ENCODE results near the gene MRPS34.
"Not testable (repeated sequence)": the region's sequence is repeated elsewhere in the genome, so short reads cannot be mapped to it uniquely, and the experiment has no call there.

Gene MRPS34

DNA sequence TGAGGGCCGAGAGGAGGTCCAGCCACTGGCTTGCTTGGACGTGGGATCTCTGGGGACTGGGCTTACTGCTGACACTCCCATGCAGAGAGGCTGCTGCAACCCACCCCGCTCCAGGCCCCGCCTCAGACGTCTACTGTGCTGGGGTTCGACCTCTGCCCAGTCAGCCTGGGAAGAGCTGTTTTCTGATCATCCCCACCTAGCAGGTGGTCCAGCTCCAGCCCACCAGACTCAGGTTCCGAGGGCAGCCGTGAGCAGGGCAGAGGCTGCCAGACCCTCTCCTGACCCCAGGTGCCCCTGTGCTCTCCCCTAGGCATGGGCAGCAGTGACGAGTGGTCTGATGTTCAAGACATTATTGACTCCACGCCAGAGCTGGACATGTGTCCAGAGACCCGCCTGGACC is 25.0 kb downstream of the MRPS34 start:
- DNase-seq = no peak

DNA sequence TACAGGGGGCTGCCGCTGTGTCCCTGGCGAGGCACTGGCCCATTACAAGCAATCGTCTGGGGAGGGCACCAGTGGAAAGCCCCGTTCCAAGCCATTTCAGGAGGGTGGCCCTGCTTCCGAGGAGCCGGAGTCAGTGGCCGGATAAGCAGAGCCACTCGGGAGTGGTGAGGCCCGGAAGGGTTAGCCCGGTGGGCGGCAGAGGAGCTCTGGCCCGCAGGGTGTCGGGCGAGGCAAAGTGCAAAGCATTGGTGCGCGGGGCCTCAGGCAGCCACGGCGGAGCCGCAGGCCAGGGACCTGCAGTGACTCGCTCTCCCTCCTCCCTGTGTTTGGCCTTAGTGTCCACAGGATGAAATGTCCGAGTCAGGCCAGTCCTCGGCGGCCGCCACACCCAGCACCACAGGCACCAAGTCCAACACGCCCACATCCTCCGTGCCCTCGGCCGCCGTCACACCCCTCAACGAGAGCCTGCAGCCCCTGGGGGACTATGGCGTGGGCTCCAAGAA is 26.2 kb downstream of the MRPS34 start:
- no peak for DNase-seq

DNA sequence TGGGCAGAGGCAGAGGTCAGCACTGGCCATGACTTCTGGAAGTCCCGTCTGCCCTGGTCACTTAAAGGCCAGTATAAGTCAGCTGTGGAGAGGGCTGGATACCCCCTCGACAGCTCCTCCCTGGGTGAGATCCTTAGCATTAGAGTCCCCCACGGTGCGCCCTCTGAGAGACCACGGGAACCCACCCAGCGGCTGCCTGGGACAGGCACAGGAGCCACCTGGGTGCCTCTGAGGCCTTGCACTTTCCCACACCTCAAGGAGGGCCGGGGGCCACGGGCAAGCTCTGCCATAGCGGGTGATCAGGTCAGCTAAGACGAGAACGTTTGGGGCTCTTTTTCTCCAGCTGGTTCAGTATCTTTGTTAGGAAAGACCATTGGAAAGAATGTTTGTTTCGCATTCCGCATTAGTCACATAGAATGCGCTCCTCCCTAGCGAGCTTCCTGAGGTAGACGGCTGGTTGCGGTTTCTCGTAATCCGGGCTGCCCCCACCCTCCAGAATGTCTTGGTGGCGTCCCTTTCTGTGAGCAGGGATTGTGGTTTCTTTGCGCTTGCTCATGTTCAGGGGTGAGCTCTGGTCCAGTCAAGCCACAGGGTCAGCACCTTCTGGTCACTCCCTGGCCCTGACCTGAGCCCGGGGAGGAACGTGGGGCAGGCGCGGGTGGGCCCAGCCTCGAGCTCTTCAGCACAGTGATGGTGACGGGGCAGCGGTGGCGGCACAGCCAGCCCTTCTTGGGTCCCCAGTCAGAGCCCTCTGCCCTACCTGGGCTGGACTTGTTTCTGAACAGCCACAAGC is 26.8 kb downstream of the MRPS34 start:
- DNase-seq = no peak

DNA sequence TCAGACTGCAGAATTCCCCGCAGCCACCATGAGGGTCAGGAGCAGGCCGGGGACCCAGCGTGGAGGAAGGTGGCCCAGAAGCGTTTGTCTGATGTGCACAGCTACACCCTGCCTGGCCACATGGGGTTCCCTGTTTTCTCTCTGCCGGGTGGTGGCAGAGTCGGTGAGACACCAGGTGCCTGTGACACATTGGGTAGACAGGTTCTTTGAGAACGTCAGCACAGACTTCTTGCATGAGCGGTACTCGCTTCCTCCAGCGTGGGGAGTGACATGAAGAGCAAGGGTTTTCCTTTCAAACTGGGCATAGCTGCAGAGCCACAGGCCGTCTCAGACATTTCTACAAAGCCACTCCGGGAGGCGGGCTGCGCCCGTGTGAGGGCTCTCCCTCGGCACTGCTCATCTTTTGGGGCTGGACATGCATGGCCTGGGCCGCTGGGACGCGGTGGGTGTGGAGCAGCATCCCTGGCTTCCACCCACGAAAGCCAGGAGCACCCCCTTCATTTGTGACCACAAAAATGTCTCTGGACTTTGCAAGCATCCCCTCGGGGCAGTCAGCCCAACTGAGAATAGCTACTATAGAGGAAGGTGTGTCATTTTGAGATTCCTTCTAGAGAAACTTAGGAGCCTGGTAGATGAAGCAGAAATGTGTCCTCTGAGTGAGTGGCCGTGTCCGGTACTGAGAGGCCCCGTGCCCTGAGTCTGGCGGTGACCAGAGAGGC is 27.6 kb downstream of the MRPS34 start:
- no peak for DNase-seq

DNA sequence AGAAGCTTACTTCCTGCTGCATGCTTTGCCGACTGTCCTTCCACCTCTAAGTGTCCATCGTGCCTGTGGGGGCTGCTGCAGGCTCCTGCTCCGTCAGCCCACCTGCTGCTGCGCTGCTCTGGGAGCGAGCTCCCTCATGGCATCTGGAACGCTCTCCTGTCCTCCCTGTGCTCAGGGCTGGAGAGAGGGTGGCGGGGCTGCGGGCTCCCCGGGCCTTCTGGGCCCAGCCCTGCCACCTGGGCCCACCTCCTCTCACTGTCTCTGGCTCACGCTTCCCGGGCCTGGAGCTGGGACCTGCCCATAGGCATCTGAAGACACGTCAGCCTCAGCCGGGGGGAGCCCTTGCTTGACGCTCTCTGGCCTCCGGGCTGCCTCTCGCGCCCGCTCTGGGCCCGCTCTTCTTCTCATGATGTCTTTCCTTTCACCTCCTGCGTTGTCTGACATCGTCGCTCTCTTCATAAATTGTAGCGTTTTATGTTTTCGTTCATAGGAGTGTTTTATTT is 28.5 kb downstream of the MRPS34 start:
- DNase-seq = no peak

DNA sequence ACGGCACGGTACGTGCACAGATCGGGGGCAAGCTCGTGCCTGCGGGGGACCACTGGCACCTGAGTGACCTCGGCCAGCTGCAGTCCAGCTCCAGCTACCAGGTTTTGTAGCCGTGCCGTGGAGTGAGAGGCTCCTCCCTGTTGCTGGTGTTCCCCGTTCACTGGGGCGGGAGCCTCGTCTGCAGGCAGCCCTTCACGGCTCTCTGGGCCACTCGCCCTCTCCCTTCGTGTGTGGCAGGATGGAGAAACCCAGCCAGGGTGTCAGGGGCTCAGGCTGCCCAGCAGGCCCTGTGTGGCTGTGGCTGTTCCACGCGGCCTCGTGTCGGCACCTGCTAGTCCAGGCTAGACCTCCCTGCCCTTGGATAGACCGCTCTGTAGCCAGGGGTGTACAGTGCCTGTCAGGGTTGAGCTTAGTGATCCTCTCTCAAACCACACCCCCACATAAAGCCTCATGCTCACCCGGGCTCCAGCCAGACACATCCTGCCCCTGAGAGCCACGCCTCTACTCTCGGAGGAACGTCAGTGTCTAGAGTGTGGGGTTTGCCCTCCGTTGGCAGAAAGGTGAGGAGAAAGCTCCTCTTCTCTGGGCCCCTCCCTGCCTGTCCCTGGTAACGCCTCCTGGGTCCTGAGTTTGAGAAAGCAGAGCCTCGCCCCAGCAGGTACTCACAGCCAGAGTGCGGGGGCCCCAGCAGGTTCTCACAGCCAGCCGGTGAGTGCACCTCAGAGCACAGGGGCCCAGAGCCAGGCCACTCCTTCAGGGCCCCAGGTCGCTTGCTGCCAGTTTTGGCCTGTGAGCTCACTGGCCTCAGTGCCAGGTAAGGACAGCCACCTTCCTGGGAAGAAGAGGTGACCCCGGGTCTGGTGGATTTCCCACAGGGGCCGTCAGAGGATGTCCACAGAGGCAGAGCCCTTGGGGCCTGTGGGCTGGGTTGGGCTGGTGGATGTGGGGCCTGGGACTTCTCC is 29.3 kb downstream of the MRPS34 start:
- no peak for DNase-seq

DNA sequence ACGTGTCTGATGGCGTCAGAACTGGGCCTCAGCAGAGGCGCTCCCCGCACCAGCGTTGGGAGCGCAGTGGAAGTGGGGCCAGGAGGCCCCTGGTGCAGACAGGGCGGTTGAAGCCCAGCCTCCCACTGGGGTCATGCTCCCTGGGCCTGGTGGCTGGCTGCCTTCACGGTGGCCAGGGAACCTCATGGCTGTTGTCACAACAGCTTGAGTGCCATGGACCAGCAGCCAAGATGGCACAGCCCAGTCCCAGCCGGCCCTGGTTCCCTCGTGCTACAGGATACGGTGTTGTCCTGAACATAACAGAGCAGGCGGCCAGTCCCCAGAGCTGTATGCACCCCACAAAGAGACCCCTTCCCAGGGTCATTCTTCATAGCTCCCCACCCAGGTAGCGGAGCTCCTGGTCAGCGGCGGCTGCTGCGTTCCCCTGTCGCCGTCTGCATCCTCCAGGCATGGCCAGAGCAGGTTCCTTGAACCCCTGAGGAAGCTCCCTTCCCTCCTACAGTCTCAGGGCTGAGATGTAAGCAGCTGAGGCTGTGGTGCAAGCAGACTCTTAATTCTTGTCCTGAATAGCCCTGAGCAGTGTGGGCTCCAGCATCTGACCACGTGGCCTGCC is 31.3 kb downstream of the MRPS34 start:
- DNase-seq = no peak

DNA sequence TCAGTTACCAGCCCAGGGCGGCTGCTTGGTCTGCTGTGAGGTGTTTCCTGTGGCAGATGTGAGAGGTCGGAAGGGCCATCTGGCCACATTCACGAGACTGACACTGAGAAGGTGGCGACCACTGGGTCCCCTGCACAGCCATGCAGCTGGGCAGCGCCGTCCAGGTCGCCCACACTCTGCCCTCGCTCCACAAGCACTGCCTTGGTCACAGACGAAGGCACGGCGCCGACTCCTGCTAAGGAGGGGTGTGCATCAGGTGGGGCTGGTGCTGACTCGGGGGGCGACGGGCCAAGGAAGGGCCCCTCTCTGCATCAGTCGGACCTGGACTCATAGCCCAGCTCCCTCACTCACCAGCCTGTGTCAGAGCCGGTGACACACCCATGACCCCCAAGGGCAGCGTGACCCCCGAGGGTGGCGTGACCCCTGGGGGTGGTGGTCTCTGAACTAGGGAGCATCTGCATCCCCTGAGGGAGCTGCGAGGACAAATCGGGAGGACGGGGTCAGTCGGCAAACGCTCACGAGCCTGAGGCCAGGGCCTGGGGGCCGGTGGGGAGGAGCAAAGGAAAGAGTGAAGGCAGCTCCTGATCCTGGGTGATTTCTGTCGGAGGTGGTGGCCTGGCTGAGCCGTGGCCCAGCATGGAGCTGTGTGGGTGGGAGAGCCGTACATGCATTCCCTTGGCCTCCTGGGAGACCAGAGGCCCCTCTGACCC is 32.0 kb downstream of the MRPS34 start:
- DNase-seq = no peak

DNA sequence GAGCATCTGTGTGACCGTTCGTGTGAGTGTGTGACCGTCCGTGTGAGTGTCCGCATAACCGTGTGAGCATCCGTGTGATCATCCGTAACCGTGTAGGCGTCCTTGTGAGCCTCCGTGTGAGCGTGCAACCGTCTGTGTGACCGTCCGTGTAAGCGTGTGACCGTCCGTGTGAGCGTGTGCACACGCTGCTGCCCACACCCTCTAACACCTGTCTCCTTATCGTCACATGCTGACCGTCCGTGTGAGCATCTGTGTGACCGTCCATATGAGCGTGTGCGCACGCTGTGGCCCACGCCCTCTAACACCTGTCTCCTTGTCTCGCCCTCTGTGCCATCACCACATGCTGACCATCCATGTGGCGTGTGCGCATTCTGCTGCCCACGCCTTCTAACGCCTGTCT is 32.7 kb downstream of the MRPS34 start:
- no peak for DNase-seq

DNA sequence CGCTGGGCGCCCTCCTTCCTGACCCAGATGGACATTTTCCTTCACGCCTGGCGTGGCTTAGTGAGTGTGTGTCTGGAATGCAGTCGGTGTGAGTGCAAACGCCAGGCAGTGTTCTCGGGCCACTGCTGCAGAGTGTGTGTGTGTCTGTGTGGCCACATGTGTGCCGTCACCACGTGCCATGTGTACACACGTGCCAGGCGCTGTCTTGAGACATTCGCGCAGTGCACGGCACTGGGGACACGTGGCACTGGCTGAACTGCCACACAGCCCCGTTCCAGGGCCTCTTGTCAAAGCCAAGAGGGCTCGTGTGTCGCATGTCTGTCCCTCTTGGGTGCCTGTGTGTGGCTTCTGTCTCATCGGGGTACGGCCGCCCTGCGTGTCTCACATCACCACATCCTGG is 38.1 kb downstream of the MRPS34 start:
- DNase-seq = no peak

DNA sequence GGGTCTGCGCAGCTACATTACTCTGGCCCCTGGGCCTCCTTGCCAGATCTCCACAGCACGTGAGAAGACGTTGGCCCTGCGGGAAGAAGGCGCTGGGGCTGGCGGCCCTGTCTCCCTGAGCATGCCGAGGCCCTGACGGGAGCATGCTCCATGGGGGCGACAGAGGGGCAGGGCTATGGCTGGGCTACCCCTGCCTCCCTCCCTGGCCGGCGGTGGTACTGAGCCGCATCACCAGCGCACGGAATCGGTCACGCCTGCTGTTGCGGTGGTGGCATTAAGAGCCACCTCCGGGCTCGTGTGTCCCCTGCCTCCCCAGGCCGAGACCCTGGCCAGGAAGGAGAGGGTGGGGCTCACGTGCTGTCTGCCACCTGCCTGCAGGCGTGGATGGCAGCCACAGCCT is 38.8 kb downstream of the MRPS34 start:
- DNase-seq = no peak

DNA sequence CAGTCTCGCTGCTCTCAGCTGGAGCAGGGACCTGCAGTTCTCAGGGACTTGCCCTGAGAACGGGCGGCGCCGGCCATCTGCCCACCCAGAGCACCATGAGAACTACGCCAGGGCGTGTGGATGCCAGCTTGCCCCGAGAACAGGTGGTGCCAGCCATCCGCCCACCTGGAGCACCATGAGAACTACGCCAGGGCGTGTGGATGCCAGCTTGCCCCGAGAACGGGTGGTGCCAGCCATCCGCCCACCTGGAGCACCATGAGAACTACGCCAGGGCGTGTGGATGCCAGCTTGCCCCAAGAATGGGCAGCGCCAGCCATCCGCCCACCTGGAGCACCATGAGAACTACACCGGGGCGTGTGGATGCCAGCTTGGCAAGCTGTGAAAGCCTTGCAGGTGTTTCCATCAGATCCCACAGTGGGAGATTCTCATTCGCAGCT is 40.4 kb downstream of the MRPS34 start:
- not testable (repeated sequence) for DNase-seq

DNA sequence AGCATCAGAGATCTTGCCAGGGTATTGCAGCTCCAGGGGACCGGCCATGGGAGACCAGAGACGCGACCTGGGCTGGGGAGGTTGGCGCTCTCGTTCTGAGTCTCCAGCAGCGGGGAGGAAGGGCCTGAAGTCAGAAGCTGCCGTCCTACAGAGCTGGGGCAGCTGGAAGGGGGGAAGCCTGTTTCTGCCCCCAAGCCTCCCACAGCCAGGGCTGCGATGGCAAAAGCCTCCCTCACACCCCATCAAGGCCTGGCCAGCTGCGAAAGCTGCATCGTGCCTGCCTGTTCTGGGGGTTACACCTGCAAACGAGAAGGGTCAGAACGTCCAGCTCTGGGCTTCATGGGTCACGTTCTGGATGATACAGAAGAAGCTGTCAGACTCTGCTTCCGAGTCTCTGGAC is 40.9 kb downstream of the MRPS34 start:
- DNase-seq = no peak

DNA sequence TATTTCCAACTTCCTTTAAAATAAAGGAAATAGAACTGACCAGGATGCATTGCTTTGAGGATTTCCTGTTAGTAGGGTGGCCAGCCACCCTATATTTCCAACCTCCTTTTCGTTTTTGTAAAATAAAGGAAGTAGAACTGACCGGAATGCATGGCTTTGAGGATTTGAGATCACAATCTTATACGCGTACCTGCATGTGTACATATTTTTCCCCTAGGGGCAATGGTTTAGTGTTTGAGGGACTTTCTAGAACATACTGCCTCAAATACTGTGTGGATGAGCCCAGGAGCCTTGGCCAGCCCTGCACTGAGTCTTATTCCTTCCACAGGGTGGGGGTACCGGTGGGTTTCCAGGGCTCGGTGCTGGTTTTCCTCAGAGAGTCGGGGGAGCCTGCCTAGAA is 41.3 kb downstream of the MRPS34 start:
- no peak for DNase-seq

DNA sequence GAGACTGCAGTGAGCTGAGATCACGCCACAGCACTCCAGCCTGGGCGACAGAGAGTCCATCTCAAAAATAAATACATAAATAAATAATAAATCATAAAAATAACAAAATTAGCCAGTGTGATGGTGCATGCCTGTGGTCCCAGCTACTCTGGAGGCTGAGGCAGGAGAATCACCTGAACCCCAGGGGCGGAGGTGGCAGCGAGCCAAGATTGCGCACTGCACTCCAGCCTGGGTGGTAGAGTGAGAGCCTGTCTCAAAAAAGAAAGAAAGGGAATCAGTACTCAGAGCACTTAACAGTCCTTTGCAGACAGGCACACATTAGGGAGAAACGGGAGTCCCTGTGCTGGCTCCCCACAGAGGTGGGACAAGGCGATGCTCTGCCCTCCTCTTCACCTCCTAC is 41.9 kb downstream of the MRPS34 start:
- no peak for DNase-seq

DNA sequence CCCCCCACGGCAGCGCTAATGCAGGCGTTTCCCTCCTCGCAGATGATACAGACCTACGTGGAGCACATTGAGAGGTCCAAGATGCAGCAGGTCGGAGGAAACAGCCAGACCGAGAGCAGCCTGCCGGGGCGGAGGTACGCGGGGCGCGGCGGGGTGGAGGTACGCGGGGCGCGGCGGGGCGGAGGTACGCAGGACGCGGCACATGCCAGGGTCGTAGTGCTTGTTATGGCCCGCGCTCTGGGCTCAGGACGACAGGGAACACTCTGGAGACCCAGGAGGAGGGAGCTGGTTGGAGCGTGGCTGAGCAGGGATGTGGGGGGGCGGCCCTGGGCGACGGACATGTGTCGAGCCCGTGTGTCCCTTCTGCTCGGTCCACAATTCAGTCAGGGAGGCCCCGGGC is 43.5 kb downstream of the MRPS34 start:
- no peak for DNase-seq

DNA sequence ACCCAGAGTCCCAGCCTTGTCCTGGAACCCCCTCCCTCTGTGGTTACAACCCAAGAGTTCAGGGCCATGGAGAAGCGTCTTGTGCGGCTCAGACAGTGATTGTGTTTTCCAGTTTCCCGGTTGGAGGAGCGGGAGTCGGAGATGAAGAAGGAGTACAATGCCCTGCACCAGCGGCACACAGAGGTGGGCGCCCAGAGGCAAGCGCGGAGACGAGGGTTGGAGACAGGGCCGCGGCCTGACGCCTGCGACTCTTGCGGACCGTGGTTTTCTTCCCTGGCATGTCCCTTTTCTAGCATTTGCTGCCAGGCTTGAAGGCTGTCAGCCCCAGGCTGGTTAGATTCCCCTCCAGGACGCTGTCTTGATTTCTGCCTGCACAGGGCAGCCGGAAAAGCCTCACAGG is 43.9 kb downstream of the MRPS34 start:
- DNase-seq = no peak

DNA sequence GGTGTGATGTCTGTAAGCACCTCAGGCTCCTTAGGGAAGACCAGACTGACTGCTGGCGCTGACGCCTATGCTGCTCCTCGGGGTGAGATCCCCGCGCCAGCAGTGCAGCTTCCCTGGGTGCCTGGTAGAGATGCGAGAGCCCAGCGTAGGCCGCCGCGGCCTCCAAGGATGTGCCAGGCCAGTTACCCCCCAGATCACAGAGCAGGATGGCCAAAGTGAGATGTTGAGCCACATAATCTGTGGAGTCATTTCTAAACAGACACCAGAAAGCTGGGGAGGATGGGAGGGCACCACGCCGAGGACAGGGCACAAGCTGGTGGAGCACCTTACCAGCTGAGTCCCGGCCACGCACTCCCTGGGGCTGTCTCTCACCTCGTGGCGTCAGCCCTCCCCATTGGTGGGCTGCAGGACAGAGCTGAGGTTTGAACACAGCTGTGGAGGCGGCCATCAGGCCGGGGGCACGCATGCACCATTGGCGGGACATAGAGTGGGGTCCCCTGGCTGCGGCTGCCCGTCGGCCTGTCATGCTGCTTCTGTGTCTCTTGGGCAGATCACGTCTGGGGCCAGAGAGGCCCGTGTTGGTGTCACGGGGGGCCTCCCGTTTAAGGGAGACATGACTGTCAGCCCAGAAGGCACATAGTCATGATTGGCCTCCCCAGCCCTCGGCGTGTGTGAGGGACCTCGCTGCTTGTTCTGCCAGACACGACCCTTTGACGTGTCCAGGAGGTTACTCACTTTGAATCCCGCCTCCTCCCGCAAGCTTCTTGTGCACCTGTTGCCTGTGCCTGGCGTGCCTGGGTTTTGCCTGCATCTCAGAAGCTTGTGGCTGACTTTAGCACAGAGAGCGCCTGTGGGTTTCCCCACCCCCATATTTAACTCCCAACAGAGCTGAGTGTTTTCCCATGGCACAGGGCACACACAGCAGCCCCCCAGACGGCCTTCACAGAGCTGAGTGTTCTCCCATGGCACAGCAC is 45.0 kb downstream of the MRPS34 start:
- DNase-seq = no peak

DNA sequence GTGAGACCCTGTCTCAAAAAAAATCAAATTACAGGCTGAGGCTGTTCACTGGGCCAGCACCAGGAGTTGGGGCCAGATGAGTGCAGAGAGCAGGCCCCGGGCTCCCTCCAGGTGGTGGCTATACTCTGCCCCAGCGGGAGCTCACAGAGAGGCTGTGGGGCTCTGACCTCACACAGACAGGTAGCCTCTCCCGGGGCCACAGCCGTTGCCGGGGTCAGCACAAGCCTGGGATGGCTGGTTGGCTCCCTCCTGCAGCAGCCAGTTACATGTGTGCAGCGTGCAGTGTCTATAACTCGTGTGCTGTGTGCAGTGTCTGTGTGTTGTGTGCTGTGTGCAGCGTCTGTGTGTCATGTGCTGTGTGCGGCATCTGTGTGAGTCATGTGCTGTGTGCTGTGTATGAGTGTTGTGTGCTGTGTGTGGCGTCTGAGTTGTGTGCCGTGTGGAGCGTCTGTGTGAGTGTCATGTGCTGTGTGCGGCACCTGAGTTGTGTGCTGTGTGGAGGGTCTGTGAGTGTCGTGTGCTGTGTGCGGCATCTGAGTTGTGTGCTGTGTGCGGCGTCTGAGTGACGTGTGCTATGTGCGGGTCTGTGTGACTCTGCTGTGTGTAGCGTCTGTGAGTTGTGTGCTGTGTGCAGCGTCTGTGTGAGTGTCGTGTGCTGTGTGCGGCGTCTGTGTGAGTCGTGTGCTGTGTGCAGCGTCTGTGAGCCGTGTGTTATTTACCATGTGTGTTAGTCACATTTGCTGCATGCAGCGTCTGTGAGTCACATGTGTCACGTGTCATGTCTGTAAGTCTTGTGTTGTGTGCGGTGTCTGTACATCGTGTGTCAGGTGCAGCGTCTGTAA is 46.1 kb downstream of the MRPS34 start:
- no peak for DNase-seq

DNA sequence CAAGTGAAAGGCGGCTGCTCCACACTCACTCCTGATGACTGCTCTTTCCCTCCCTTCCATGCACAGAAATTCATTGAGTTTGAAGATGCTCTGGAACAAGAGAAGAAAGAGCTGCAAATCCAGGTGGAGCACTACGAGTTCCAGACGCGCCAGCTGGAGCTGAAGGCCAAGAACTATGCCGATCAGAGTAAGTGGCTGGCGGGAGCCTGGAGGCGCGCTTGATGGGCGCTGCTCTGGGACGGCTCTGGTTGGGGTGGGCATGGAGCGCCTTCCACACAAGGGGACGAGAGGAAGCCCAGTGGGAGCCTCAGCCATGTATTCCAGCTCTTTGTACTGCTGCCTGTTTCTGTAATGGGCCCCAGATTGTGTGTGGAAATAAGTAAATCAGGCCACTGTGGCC is 48.4 kb downstream of the MRPS34 start:
- no peak for DNase-seq

All from T-helper 9 cell (primary cell).